Measurements from ENCODE around the gene CLCA1.

CLCA1 gene

GRCh38 chr1:86466986-86467385 is 1.7 kb upstream of the CLCA1 start:
- no peaks in the 10 kb centered on the region for H4K20me1 ChIP-seq (ENCODE audit: insufficient read depth, low read length)
- no peak overlapping the region for H3K27ac ChIP-seq (ENCODE audit: low read depth, low read length, poor library complexity, severe bottlenecking)
- no peaks in the 10 kb centered on the region for H3F3A ChIP-seq (ENCODE audit: insufficient read depth, low read length)
- TF ChIP-seq CTCF (IDR thresholded peaks at IDR 0.05; ENCODE audit: low read length) (no peak), EZH2 (IDR thresholded peaks at IDR 0.05; ENCODE audit: borderline replicate concordance, low read length) (no peak)
- no peak overlapping the region for H3K9ac ChIP-seq (ENCODE audit: low read length)
- H3K79me2 ChIP-seq (ENCODE audit: insufficient read depth, low read length): no peaks in the 10 kb centered on the region
- H2AFZ ChIP-seq (ENCODE audit: low read length): no peak overlapping the region
- H3K4me1 ChIP-seq (ENCODE audit: insufficient read depth, low read length, severe bottlenecking): no peaks in the 10 kb centered on the region
- H3K4me2 ChIP-seq (ENCODE audit: low read length): no peak overlapping the region
- H3K9me3 ChIP-seq (ENCODE audit: low read length): no peaks in the 10 kb centered on the region
- H3K36me3 ChIP-seq (ENCODE audit: insufficient read depth, low read length): no peaks in the 10 kb centered on the region
- H3K9me2 ChIP-seq (ENCODE audit: low read depth, low read length): no peaks in the 10 kb centered on the region
- no peak overlapping the region for H3K4me3 ChIP-seq (ENCODE audit: low read depth, low read length, poor library complexity, severe bottlenecking)
- no peaks in the 10 kb centered on the region for H3K27me3 ChIP-seq (ENCODE audit: insufficient read depth, low read length)

GRCh38 chr1:86470859-86471258 is 2.1 kb downstream of the CLCA1 start:
- Histone ChIP-seq H3K4me2 (ENCODE audit: low read length) (no peak overlapping the region), H3K4me3 (ENCODE audit: low read depth, low read length, poor library complexity, severe bottlenecking) (no peak overlapping the region), H3K4me1 (ENCODE audit: insufficient read depth, low read length, severe bottlenecking) (no peaks in the 10 kb centered on the region), H3K9me3 (ENCODE audit: low read length) (no peaks in the 10 kb centered on the region), H3K36me3 (ENCODE audit: insufficient read depth, low read length) (no peaks in the 10 kb centered on the region), H3K9me2 (ENCODE audit: low read depth, low read length) (no peaks in the 10 kb centered on the region), H3K79me2 (ENCODE audit: insufficient read depth, low read length) (no peaks in the 10 kb centered on the region), H3K9ac (ENCODE audit: low read length) (no peak overlapping the region), H3F3A (ENCODE audit: insufficient read depth, low read length) (no peaks in the 10 kb centered on the region), H4K20me1 (ENCODE audit: insufficient read depth, low read length) (no peaks in the 10 kb centered on the region), H2AFZ (ENCODE audit: low read length) (no peak overlapping the region), H3K27ac (ENCODE audit: low read depth, low read length, poor library complexity, severe bottlenecking) (no peak overlapping the region), H3K27me3 (ENCODE audit: insufficient read depth, low read length) (no peaks in the 10 kb centered on the region)
- TF ChIP-seq EZH2 (IDR thresholded peaks at IDR 0.05; ENCODE audit: borderline replicate concordance, low read length): no peak
- no peak for TF ChIP-seq CTCF (IDR thresholded peaks at IDR 0.05; ENCODE audit: low read length)

- H2AFZ ChIP-seq (ENCODE audit: low read length): no peak overlapping the region
- H3F3A ChIP-seq (ENCODE audit: insufficient read depth, low read length): no peaks in the 10 kb centered on the region
- no peaks in the 10 kb centered on the region for H3K36me3 ChIP-seq (ENCODE audit: insufficient read depth, low read length)
- H4K20me1 ChIP-seq (ENCODE audit: insufficient read depth, low read length): no peaks in the 10 kb centered on the region
- no peaks in the 10 kb centered on the region for H3K27me3 ChIP-seq (ENCODE audit: insufficient read depth, low read length)
- H3K4me1 ChIP-seq (ENCODE audit: insufficient read depth, low read length, severe bottlenecking): no peaks in the 10 kb centered on the region
- H3K27ac ChIP-seq (ENCODE audit: low read depth, low read length, poor library complexity, severe bottlenecking): no peak overlapping the region
- TF ChIP-seq CTCF (IDR thresholded peaks at IDR 0.05; ENCODE audit: low read length): no peak
- no peak for TF ChIP-seq EZH2 (IDR thresholded peaks at IDR 0.05; ENCODE audit: borderline replicate concordance, low read length)
- no peak overlapping the region for H3K9ac ChIP-seq (ENCODE audit: low read length)
- no peak overlapping the region for H3K4me2 ChIP-seq (ENCODE audit: low read length)
- no peak overlapping the region for H3K4me3 ChIP-seq (ENCODE audit: low read depth, low read length, poor library complexity, severe bottlenecking)
- H3K9me3 ChIP-seq (ENCODE audit: low read length): no peaks in the 10 kb centered on the region
- no peaks in the 10 kb centered on the region for H3K79me2 ChIP-seq (ENCODE audit: insufficient read depth, low read length)
- no peaks in the 10 kb centered on the region for H3K9me2 ChIP-seq (ENCODE audit: low read depth, low read length)
These were observed 2.6 kb downstream of the CLCA1 start for GRCh38 chr1:86471291-86471690.

Data from OCI-LY1 (cell line).